A673 (cell line): ENCODE data around the gene CHRNG.

Experiments used
- EZH2 ChIP-seq: fragments of 200-600 bp; sonication (generic); IDR thresholded peaks from 2 replicates; pipeline ENCODE4 v1.6.1; 2017; ENCODE audit warnings: borderline replicate concordance, low read depth, mild to moderate bottlenecking, mixed read lengths, antibody characterized with exemption, low read length; ENCODE audit not compliant: poor library complexity, severe bottlenecking
- TF ChIP-seq, protein P1 (sequence below): fragments of 300-800, 200-600 bp; sonication (generic); conservative IDR thresholded peaks from 2 replicates; pipeline ENCODE4 v1.5.1; 2017; ENCODE audit warnings: low read depth, mild to moderate bottlenecking, antibody characterized with exemption, low read length, moderate library complexity, mixed read lengths

DNA sequence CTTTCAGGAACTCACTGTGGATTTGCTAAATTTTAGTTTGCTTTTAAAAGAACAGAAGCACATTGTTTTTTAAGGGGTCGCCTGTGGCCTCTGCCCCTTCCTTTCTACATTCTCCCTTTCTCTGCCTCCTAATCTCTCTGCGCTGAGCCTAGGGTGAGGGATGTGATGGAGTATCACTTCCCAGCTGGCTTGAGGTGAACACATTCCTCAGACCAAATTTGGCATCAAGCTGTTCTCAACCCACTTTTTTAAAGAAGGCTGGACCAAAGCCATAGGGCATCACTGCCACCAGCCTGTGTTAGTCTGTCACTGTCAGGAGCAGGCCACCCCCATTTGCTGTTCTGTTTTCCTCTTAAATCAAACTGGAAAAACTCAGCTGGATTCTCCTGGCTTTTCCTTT lies 38.3 kb downstream of the CHRNG start:
- TF ChIP-seq, protein P1, sequence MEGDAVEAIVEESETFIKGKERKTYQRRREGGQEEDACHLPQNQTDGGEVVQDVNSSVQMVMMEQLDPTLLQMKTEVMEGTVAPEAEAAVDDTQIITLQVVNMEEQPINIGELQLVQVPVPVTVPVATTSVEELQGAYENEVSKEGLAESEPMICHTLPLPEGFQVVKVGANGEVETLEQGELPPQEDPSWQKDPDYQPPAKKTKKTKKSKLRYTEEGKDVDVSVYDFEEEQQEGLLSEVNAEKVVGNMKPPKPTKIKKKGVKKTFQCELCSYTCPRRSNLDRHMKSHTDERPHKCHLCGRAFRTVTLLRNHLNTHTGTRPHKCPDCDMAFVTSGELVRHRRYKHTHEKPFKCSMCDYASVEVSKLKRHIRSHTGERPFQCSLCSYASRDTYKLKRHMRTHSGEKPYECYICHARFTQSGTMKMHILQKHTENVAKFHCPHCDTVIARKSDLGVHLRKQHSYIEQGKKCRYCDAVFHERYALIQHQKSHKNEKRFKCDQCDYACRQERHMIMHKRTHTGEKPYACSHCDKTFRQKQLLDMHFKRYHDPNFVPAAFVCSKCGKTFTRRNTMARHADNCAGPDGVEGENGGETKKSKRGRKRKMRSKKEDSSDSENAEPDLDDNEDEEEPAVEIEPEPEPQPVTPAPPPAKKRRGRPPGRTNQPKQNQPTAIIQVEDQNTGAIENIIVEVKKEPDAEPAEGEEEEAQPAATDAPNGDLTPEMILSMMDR, result no peak
- no peak for TF ChIP-seq EZH2
